ENCODE results near the gene CCDC148. TPM values are rescaled to one million over a fixed set of nuclear protein-coding genes. Genes with fewer than 3 reads are reported as not detected.

CCDC148 gene
- total RNA-seq, 1 donor from 2014 or later, result 2.2 TPM

GRCh38 chr2:158205215-158205614 lies 251.3 kb downstream of the CCDC148 start:
- no peaks in the 10 kb centered on the region for H3K9me3 Mint-ChIP-seq (ENCODE audit: unreplicated experiment)
- no peak overlapping the region for H3K27ac Mint-ChIP-seq (ENCODE audit: unreplicated experiment)
- DNase-seq (ENCODE audit: low spot score), result no peak
- no peak for TF ChIP-seq CTCF (IDR thresholded peaks at IDR 0.05; ENCODE audit: unreplicated experiment)
- H3K36me3 Mint-ChIP-seq (ENCODE audit: low read depth, unreplicated experiment), result no peaks in the 10 kb centered on the region
- no peaks in the 10 kb centered on the region for H3K4me1 Mint-ChIP-seq (ENCODE audit: unreplicated experiment)
- H3K27me3 Mint-ChIP-seq (ENCODE audit: unreplicated experiment), result no peaks in the 10 kb centered on the region
- no peak overlapping the region for H3K4me3 Mint-ChIP-seq (ENCODE audit: unreplicated experiment)

GRCh38 chr2:158204741-158205165 lies 251.8 kb downstream of the CCDC148 start:
- H3K27ac Mint-ChIP-seq (ENCODE audit: unreplicated experiment), result no peak overlapping the region
- no peak overlapping the region for H3K4me3 Mint-ChIP-seq (ENCODE audit: unreplicated experiment)
- no peaks in the 10 kb centered on the region for H3K27me3 Mint-ChIP-seq (ENCODE audit: unreplicated experiment)
- DNase-seq (ENCODE audit: low spot score), result no peak
- no peak for TF ChIP-seq CTCF (IDR thresholded peaks at IDR 0.05; ENCODE audit: unreplicated experiment)
- no peaks in the 10 kb centered on the region for H3K4me1 Mint-ChIP-seq (ENCODE audit: unreplicated experiment)
- H3K9me3 Mint-ChIP-seq (ENCODE audit: unreplicated experiment), result no peaks in the 10 kb centered on the region
- H3K36me3 Mint-ChIP-seq (ENCODE audit: low read depth, unreplicated experiment), result no peaks in the 10 kb centered on the region

DNA sequence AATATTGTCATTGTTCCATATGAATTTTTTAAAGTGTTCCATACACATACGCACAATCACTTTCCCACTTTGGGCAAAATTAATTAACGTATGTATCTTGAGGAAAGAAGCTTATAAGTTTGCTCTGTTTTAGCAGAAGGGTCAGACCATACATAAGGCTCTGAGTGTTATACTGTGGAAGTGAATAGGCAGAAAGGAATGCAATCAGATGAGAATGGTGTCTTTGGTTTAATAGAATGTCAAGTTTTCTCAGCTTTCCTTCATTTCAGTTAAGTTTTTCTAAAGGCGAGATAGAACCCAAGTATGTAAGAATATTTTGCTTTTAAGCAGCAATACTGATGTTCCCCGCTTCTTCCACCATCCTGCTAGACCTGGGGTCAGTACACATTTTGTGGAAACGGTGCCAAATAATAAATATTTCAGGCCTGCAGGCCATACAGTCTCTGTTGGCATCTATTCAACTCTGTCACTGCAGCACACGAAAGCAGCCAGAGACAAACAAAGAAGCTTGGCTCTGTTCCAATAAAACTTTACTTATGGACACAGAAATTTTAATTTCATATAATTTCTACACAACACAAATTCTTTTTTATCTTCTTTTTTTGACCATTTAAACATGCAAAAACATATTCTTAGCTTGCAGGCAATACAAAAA lies 254.3 kb downstream of the CCDC148 start:
- Mint-ChIP-seq H3K27me3 (ENCODE audit: unreplicated experiment) (no peaks in the 10 kb centered on the region), H3K9me3 (ENCODE audit: unreplicated experiment) (no peaks in the 10 kb centered on the region), H3K27ac (ENCODE audit: unreplicated experiment) (no peak overlapping the region), H3K4me3 (ENCODE audit: unreplicated experiment) (no peak overlapping the region), H3K36me3 (ENCODE audit: low read depth, unreplicated experiment) (no peaks in the 10 kb centered on the region), H3K4me1 (ENCODE audit: unreplicated experiment) (no peaks in the 10 kb centered on the region)
- no peak for DNase-seq (ENCODE audit: low spot score)
- TF ChIP-seq CTCF (IDR thresholded peaks at IDR 0.05; ENCODE audit: unreplicated experiment), result no peak

DNA sequence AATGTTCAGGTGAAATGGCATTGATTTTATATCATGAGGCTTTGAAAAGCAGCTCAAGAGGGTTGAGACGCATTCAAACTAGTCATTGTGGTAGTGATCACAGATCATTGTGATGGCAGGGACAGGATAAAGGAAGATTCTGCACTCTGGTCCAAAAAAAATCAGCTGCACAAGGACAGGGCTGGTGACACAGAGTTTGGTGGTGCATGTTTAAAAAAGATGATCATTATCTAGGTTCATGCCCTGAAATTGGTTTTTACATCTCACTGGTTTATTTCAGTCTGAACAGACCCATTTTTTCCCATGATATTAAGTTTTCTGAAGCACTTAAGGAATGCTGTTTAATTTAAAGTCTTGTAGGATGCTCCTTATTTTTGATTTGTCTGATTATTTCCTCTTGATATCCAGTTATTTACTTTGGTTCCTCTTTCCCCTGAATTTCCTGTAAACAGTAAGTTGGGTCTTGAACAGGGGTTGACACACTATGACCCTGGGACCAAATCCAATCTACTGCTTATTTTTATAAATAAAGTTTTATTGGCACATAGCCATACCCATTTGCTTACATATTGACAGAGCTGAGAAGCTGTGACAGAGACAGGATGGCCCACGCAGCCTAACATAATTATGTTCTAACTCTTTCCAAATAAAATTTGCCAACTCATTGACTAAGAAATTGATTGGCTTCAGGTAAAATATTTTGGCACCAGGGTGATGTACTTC lies 256.5 kb downstream of the CCDC148 start:
- Mint-ChIP-seq H3K36me3 (ENCODE audit: low read depth, unreplicated experiment) (no peaks in the 10 kb centered on the region), H3K27ac (ENCODE audit: unreplicated experiment) (no peak overlapping the region), H3K9me3 (ENCODE audit: unreplicated experiment) (no peaks in the 10 kb centered on the region), H3K4me3 (ENCODE audit: unreplicated experiment) (no peak overlapping the region), H3K4me1 (ENCODE audit: unreplicated experiment) (no peaks in the 10 kb centered on the region), H3K27me3 (ENCODE audit: unreplicated experiment) (no peaks in the 10 kb centered on the region)
- DNase-seq (ENCODE audit: low spot score), result no peak
- no peak for TF ChIP-seq CTCF (IDR thresholded peaks at IDR 0.05; ENCODE audit: unreplicated experiment)

DNA sequence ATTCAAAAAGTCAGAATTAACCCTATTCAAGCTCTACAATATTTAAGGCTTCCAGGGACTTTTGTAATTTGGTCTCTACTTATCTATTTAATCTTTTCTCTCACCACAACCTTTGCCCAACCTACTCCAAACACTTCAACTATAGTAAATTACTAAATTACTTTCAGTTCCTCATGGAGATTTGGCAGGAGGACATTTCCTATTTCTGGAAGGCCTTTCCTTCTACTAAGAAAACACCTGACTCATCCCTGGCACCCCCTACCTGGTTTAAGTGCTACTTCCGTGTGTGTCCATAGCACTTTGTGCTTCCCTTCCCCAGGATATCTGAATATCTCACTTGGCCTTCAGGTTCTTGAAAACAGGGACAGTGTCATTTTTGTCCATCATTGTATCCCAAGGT lies 258.6 kb downstream of the CCDC148 start:
- Mint-ChIP-seq H3K4me3 (ENCODE audit: unreplicated experiment) (no peak overlapping the region), H3K27me3 (ENCODE audit: unreplicated experiment) (no peaks in the 10 kb centered on the region), H3K36me3 (ENCODE audit: low read depth, unreplicated experiment) (no peaks in the 10 kb centered on the region), H3K27ac (ENCODE audit: unreplicated experiment) (no peak overlapping the region), H3K9me3 (ENCODE audit: unreplicated experiment) (no peaks in the 10 kb centered on the region), H3K4me1 (ENCODE audit: unreplicated experiment) (no peaks in the 10 kb centered on the region)
- DNase-seq (ENCODE audit: low spot score), result no peak
- no peak for TF ChIP-seq CTCF (IDR thresholded peaks at IDR 0.05; ENCODE audit: unreplicated experiment)

Measured in endothelial cell (in vitro differentiated cells).